IPS-20b (cell line): ENCODE measurements around the gene MBOAT1.

Source experiments
- H3K27ac ChIP-seq: one replicate; pipeline ENCODE4 v1.5.1; 2013; ENCODE audit warnings: low read length
- H3K27me3 ChIP-seq: 2 replicates; pipeline ENCODE4 v1.6.1; 2013; ENCODE audit warnings: mild to moderate bottlenecking, low read length, inconsistent platforms; ENCODE audit not compliant: insufficient read depth
- H3K36me3 ChIP-seq: 2 replicates; pipeline ENCODE4 v1.6.1; 2013; ENCODE audit warnings: low read depth, mild to moderate bottlenecking, inconsistent platforms, low read length, moderate library complexity; ENCODE audit not compliant: insufficient read depth
- H3K4me1 ChIP-seq: 2 replicates; pipeline ENCODE4 v1.6.1; 2013; ENCODE audit warnings: mild to moderate bottlenecking, control low read depth, inconsistent platforms, low read length, moderate library complexity; ENCODE audit not compliant: insufficient read depth
- H3K4me3 ChIP-seq: 2 replicates; pipeline ENCODE4 v1.5.1; 2013; ENCODE audit warnings: mild to moderate bottlenecking, low read length, inconsistent platforms
- H3K9ac ChIP-seq: 2 replicates; pipeline ENCODE4 v1.6.1; 2013; ENCODE audit warnings: low read depth, mild to moderate bottlenecking, inconsistent platforms, low read length, moderate library complexity
- H3K9me3 ChIP-seq: 2 replicates; pipeline ENCODE4 v1.6.1; 2013; ENCODE audit warnings: mild to moderate bottlenecking, low read depth, low read length, inconsistent platforms; ENCODE audit not compliant: insufficient read depth

Gene MBOAT1

GRCh38 chr6:20211037-20211940 lies 980 bp downstream of the MBOAT1 start:
- H3K4me1 ChIP-seq: peaks cover 23% of the 10 kb centered on the region
- peaks cover 25% of the 10 kb centered on the region for H3K27me3 ChIP-seq
- H3K4me3 ChIP-seq: peak overlapping the region; percentile 85
- no peaks in the 10 kb centered on the region for H3K9me3 ChIP-seq
- no peak overlapping the region for H3K27ac ChIP-seq
- H3K36me3 ChIP-seq: no peaks in the 10 kb centered on the region
- peak overlapping the region; percentile 67; the same call in 1 of the 2 replicates for H3K9ac ChIP-seq

GRCh38 chr6:20210158-20210557 lies 2.1 kb downstream of the MBOAT1 start:
- H3K27me3 ChIP-seq: peaks cover 25% of the 10 kb centered on the region
- no peaks in the 10 kb centered on the region for H3K36me3 ChIP-seq
- H3K4me3 ChIP-seq: no peak overlapping the region
- H3K9ac ChIP-seq: no peak overlapping the region
- H3K9me3 ChIP-seq: no peaks in the 10 kb centered on the region
- peaks cover 23% of the 10 kb centered on the region for H3K4me1 ChIP-seq
- no peak overlapping the region for H3K27ac ChIP-seq

- Histone ChIP-seq H3K36me3 (no peaks in the 10 kb centered on the region), H3K27me3 (peaks cover 25% of the 10 kb centered on the region), H3K9ac (no peak overlapping the region), H3K4me1 (peaks cover 29% of the 10 kb centered on the region), H3K9me3 (no peaks in the 10 kb centered on the region), H3K4me3 (no peak overlapping the region), H3K27ac (no peak overlapping the region)
Measured at GRCh38 chr6:20208687-20209378, 3.4 kb downstream of the MBOAT1 start.

GRCh38 chr6:20207088-20207418 lies 5.2 kb downstream of the MBOAT1 start:
- Histone ChIP-seq H3K36me3 (no peaks in the 10 kb centered on the region), H3K27ac (no peak overlapping the region), H3K27me3 (peaks cover 14% of the 10 kb centered on the region; the same call in 1 of the 2 replicates), H3K9me3 (no peaks in the 10 kb centered on the region), H3K4me1 (peaks cover 28% of the 10 kb centered on the region), H3K4me3 (no peak overlapping the region), H3K9ac (no peak overlapping the region)

- Histone ChIP-seq H3K9me3 (no peaks in the 10 kb centered on the region), H3K4me1 (peaks cover 29% of the 10 kb centered on the region), H3K4me3 (no peak overlapping the region), H3K27me3 (peaks cover under 1% of the 10 kb centered on the region; the same call in 1 of the 2 replicates), H3K27ac (no peak overlapping the region), H3K36me3 (no peaks in the 10 kb centered on the region), H3K9ac (no peak overlapping the region)
Measured at GRCh38 chr6:20205722-20206161, 6.5 kb downstream of the MBOAT1 start.

GRCh38 chr6:20204512-20204894 lies 7.8 kb downstream of the MBOAT1 start:
- Histone ChIP-seq H3K4me3 (no peak overlapping the region), H3K36me3 (no peaks in the 10 kb centered on the region), H3K4me1 (peaks cover 24% of the 10 kb centered on the region), H3K9ac (peak overlapping the region; percentile 61; the same call in 1 of the 2 replicates), H3K27ac (no peak overlapping the region), H3K9me3 (no peaks in the 10 kb centered on the region), H3K27me3 (no peaks in the 10 kb centered on the region)

GRCh38 chr6:20203561-20204511 lies 8.4 kb downstream of the MBOAT1 start:
- Histone ChIP-seq H3K27ac (peak overlapping the region; percentile 30), H3K9ac (peak overlapping the region; percentile 61), H3K27me3 (no peaks in the 10 kb centered on the region), H3K36me3 (no peaks in the 10 kb centered on the region), H3K4me3 (no peak overlapping the region), H3K4me1 (peaks cover 24% of the 10 kb centered on the region), H3K9me3 (no peaks in the 10 kb centered on the region)

- H3K9ac ChIP-seq: peak overlapping the region; percentile 48; the same call in 1 of the 2 replicates
- H3K4me3 ChIP-seq: no peak overlapping the region
Measured at GRCh38 chr6:20202699-20203302, 9.5 kb downstream of the MBOAT1 start.

GRCh38 chr6:20202324-20202658 lies 10.0 kb downstream of the MBOAT1 start:
- Histone ChIP-seq H3K27ac (no peak overlapping the region), H3K9ac (peak overlapping the region; percentile 48; the same call in 1 of the 2 replicates), H3K4me3 (no peak overlapping the region), H3K4me1 (peaks cover 28% of the 10 kb centered on the region), H3K27me3 (no peaks in the 10 kb centered on the region), H3K9me3 (no peaks in the 10 kb centered on the region), H3K36me3 (no peaks in the 10 kb centered on the region)

More at GRCh38 chr6:20202699-20203302, 9.5 kb downstream of the MBOAT1 start:
- Histone ChIP-seq H3K27ac (no peak overlapping the region), H3K4me1 (peaks cover 29% of the 10 kb centered on the region), H3K9me3 (no peaks in the 10 kb centered on the region), H3K36me3 (no peaks in the 10 kb centered on the region), H3K27me3 (no peaks in the 10 kb centered on the region)

GRCh38 chr6:20200761-20201630 lies 11.3 kb downstream of the MBOAT1 start:
- H3K36me3 ChIP-seq: no peaks in the 10 kb centered on the region
- H3K4me3 ChIP-seq: no peak overlapping the region
- H3K27ac ChIP-seq: no peak overlapping the region
- H3K9ac ChIP-seq: no peak overlapping the region
- H3K4me1 ChIP-seq: peaks cover 27% of the 10 kb centered on the region; the same call in 1 of the 2 replicates
- no peaks in the 10 kb centered on the region for H3K27me3 ChIP-seq
- no peaks in the 10 kb centered on the region for H3K9me3 ChIP-seq
